ENCODE data around the gene SMIM23.

SMIM23 gene

DNA sequence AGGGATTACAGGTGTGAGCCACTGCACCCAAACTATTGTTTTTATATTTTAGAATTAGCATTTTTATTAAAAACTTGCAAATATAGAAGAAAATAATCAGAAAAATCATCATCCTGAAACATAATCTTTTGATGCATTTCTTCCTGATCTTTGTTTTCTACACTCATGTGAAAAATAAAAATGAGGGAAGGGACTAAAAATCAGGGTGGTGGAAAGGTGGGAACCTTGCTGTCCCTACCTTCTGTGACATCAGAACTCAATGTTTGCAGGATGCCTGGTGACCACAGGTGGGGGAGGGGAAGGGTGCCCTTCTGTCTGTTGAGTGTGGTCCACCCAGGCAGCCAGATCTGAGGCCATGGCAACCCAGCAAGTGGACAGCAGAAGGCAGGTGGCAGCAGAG is at the start of gene SMIM23:
Gene SMIM23 (plus strand): TSS at position 301 of the 400 bp plus-strand sequence. CDS start 55 bp downstream, at position 356.
- DNase-seq, result no peak

GRCh38 chr5:171736976-171737891 is 48.4 kb upstream of the SMIM23 start:
- DNase-seq, result no peak

GRCh38 chr5:171738501-171738900 is 47.1 kb upstream of the SMIM23 start:
- DNase-seq, result no peak

GRCh38 chr5:171739271-171739670 is 46.3 kb upstream of the SMIM23 start:
- DNase-seq, result no peak

GRCh38 chr5:171743436-171744076 is 42.1 kb upstream of the SMIM23 start:
- no peak for DNase-seq

DNA sequence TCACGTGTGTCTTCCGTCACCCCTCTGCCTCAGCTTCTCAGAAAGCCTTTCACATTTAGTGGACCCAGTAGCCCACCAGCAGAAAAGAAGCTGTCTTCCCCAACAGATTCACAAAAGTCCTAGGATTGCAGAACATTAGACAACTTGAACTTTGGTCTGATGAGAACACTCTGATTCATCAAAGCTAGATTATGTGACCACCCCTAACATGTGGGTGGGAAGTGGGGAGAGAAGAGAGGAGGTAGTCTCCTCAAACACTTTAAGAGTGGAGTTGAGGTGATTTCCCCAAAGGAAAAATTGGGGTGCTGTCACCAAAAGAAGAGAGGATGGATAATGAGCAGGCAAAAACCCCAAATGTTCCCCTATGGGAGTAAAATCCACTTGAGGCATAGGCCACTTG is 41.4 kb upstream of the SMIM23 start:
- DNase-seq, result no peak

DNA sequence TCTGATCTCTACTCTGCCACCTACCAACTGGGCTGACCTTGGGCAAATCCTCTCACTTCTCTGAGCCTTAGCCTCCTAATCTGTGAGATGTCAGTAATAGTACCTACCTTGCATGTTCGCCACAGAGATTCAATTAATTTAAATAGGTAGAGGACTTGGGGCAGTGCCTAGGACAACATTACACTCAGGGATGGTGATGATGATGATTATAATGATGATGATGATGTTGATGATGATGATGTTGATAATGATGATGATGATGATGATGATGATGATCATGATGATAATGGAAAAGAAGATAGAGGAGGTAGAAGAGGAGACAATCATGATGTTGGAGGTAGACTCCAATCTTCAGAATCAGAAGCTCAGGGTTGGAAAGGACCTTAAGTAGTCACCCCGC is 40.7 kb upstream of the SMIM23 start:
- DNase-seq, result no peak

DNA sequence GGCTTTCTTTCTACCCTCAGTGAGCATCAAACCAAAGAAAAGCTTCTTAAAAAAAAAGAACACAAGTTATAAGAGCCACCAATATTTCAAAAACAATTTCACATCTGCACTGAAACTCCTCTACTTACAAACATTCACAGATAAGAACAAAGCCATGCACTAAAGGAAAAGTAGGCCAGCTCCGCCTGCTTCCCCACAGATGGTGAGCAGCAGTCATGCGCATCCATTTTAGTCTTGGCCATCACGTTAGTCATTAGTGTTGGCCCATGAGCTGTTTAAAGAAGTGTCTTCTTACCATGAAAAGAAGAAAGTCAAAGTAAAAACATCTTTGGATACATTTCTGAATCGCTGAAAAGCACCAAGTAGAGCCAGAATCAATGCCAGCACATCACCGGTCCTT is 40.0 kb upstream of the SMIM23 start:
- DNase-seq, result no peak

- DNase-seq, result no peak
Measured at GRCh38 chr5:171747061-171747859, 38.4 kb upstream of the SMIM23 start.

- DNase-seq, result no peak
Measured at GRCh38 chr5:171748720-171749119, 36.9 kb upstream of the SMIM23 start.

- no peak for DNase-seq
Measured at GRCh38 chr5:171749365-171749764, 36.3 kb upstream of the SMIM23 start.

DNA sequence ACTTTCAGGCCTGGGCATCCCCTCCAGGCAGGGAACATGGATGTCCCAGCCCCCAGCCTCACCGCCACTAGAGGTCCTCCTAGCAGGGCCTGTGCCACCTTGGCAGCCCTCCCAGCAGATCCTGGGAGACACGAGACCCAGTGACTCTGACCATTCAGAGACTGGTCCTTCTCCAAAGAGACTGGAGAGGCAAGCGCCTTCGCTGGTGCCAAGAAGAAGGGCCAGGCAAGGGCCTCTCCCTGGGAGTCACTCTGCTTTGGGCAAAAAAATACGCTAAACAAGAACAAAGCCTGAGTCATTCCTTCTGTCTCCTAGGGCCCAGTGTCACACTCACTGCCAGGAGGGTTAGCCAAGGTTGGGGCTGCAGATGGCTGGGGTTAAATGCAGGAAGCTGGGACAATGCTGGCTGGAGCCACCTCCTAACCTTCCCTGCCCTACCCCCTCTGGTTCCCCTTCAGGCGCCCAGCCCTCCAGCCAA is 35.3 kb upstream of the SMIM23 start:
- DNase-seq, result no peak

DNA sequence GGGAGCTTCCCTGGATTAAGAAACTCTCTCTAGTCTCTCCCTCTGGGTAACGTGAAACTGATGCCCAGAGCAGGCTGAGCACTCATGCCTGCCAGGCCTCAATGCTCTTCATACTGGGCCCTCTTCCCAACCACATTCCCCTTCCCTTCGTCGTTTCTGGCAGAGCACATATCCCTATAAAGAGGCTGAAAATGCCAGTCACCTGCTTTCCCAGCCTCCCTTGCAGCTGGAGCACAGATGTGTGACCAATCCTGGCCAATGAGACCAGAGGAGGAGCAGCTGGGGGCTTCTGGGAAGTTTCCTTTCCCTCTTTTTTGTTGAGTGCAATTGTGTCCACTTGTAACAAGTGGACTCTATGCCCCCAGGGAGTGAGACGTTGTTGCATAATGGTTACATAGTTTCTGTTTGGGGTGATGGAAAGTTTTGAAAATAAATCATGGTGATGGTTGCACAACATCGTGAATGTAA is 30.2 kb upstream of the SMIM23 start:
- no peak for DNase-seq

GRCh38 chr5:171757853-171758535 is 27.6 kb upstream of the SMIM23 start:
- no peak for DNase-seq

DNA sequence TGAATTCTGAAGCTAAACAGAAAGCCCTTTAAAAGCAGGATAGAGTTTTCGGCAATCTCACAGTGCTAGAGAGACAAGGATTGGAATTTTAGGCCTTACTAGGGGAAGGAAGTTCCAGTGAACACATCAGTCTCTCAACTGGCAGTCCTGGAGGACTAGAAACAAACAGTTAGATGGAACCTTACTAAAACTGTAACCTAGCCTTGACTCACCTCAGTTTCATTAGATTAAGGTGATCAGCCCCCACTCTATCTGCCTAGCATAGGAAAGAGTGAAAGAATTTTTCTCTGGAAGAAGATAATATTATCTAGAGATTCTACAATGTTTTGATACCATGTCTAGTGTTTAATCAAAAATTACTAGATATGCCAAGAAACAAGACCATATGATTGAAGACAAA is 25.8 kb upstream of the SMIM23 start:
- no peak for DNase-seq

- no peak for DNase-seq
Measured at GRCh38 chr5:171762021-171762608, 23.5 kb upstream of the SMIM23 start.

- DNase-seq, result no peak
Measured at GRCh38 chr5:171762903-171763302, 22.7 kb upstream of the SMIM23 start.

DNA sequence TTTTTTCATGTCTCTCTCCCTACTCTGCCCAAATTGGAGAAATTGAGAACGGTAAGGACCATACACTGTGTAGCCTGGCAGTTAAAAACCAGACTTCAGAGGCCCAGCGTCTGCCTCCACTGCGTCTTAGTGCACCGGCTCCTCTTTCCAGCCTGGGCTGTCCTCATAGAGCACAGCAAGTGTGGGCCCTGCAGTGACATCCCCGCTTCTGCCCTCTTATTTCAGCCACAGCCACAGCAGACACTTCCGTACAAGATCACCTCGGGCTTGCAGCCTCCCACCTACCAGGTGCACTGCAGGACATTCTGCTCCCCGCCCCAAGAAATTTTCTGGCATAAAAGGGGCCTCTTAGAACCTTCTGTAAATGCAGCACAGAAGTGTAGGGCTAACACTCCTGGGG is 21.4 kb upstream of the SMIM23 start:
- no peak for DNase-seq

- no peak for DNase-seq
Measured at GRCh38 chr5:171766875-171767274, 18.7 kb upstream of the SMIM23 start.

- no peak for DNase-seq
Measured at GRCh38 chr5:171770153-171770552, 15.5 kb upstream of the SMIM23 start.

DNA sequence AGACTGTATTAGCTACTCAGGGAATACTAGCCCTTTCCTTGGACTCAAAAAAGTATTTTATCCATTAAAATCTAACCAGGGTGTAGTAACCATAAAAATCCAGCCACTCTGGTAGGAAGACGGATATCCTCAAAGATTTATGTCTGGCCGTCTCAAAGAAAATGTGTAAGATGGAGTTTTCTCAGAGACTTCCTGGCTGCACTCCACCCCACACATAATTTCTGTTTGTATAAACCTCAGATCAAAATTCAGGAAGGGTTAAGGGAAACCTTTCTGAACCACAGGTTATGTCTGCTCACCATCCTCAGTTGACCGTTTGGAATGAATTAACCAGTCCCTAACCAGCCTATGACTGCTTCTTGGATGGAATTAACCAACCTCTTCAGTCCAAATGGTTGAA is 13.8 kb upstream of the SMIM23 start:
- DNase-seq, result no peak

- no peak for DNase-seq
Measured at GRCh38 chr5:171773106-171773505, 12.5 kb upstream of the SMIM23 start.
